CD1c-positive myeloid dendritic cell (primary cell): ENCODE results near the gene SPPL2B.
A peak's percentile ranks its signal among the peaks of the same experiment; 100 is the strongest.

Experiments used
- DNase-seq: peaks from one replicate; pipeline ENCODE4 v3.0.0-alpha.2; 2016; ENCODE audit errors: extremely low spot score

Gene SPPL2B

GRCh38 chr19:2321565-2322283 is 6.8 kb upstream of the SPPL2B start:
- DNase-seq, result no peak

DNA sequence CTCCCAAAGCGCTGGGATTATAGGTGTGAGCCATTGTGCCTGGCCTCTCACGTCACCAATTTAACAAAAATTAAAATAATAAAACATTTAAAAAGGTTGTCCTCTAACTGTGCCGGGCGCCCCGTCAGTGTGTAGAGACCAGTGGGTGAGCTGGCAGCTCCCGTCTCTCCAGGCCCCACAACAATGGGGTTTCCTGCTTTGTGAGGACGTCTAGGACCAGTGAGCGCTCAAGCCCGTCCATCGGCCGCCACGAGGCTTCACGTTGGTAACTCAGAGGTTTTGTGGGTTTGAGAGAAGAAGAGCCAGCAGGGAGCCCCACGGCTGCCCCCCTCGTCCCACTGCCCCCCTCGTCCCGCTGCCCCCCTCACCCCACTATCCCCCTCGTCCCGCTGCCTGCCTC is 4.8 kb upstream of the SPPL2B start:
- DNase-seq, result no peak

DNA sequence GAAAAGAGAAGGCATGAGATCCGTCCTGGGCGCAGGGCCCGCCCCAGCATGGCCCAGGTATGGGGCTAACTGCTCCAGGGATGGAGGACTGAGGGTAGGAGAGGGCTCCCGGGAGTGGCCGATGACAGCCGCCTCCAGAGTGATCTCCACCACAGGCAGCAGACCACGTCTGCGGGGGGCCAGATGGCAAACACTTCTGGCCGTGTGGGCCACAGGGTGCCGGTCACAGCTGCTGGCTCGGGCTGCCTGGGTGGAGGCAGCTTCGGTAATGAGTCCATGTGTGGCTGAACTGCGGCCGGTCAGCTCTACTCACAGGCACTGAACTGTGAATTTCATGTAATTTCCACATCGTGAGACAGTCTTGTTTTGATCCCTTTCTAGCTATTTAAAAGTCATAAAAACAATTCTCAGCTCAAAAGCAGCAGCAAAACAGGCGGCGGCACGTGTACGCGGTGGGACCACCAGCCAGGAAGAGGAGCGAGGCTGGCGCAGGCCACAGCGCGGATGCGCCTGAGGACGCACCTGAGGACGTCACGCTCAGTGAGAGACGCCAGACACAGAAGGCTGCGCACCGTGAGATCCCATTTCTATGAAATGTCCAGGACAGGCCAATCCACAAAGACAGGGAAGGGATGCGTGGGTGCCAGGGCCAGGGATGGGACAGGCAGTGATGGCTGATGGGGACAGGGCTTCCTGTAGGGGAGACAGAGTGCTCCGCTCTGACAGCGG is 4.1 kb upstream of the SPPL2B start:
- DNase-seq, result no peak

GRCh38 chr19:2325281-2326046 is 3.0 kb upstream of the SPPL2B start:
- no peak for DNase-seq

DNA sequence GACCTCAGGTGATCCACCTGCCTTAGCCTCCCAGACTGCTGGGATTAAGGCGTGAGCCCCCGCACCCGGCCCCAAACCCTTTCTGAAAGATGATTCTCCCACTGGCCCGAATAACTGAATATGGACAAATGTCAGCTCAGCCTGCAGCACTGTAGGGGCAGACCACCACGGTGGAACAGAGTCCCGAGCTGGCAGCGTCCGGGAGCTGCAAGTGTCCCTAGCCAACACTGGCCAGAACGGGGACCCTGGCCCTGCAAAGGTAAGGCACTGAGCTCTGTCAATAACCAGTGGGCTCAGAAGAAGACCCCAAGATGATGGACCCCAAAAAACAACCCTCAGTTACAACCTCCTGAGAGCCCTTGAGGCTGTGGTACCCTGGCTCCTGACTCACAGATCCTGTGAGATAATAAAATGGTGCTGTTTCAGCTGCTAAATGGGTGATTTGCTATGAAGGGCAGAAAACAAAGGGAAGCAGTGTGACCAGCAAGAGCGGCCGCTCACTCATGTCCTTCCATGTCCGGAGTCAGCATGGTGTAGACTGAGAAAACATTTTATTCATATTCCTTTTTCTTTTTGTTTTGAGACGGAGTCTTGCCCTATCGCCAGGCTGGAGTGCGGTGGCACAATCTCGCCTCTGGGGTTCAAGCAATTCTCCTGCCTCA is 1.7 kb upstream of the SPPL2B start:
- no peak for DNase-seq

DNA sequence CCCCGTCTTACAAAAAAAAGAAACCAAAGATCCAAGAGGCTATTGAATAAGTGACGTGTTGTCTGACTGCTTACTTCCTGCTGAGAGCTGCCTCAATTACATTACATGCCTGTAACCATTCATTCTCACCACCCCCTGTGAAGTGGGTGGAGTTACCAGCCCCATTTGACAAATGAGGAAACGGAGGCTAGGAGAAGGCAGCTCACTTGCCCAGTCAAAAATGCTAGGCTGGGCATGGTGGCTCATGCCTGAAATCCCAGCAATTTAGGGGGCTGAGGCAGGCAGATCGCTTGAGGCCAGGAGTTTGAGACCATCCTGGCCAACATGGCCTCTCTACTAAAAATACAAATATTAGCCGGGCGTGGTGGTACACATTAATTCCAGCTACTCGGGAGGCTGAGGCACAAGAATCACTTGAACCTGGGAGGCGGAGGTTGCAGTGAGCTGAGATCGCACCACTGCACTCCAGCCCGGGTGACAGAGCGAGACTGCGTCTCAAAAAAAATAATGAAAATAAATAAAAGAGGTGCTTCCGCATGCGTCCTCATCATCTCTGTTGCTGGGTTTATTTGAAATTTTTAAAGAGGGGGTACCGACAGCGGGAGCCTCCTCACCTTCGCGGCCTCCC is 597 bp upstream of the SPPL2B start:
- DNase-seq, result peak; percentile 87

- DNase-seq, result no peak
These were observed 630 bp downstream of the SPPL2B start for GRCh38 chr19:2329149-2329478.

GRCh38 chr19:2329501-2329916 is 1.0 kb downstream of the SPPL2B start:
- DNase-seq, result no peak

- no peak for DNase-seq
These were observed 1.8 kb downstream of the SPPL2B start for GRCh38 chr19:2330255-2330631.

- DNase-seq, result no peak
These were observed 2.3 kb downstream of the SPPL2B start for GRCh38 chr19:2330632-2331284.

DNA sequence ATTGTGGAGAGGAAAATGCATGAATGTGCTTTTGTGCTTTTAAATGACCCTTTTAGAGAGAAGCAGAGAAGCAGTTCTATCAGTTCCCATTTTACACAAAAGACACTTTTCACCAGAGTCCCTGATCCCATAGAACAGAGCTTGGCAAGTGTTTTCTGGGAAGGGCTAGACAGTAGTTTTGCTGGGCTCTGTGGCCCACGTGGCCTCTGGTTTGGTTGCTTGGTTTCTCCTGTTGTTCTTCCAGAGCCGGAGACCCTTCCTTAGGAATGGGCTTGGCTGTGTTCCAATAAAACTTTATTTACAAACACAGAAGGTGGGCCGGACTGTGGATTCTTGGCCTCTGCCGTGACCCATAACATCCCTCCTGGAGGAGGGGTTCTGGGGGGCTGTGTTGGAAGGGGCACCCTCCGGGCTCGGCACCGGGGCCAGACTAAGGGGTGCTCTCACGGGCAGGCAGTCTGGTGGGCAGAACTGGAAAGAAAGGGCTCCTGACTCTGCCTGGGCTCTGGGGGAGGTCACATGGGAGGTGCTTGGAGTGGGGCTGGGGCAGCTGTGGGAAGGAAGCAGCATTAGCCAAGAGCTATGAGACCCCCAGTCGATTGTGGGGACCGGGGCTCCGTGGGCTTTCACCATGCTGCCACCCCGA is 3.2 kb downstream of the SPPL2B start:
- no peak for DNase-seq

- peak; percentile 18 for DNase-seq
These were observed 4.0 kb downstream of the SPPL2B start for GRCh38 chr19:2332341-2333026.

GRCh38 chr19:2333027-2333806 is 4.7 kb downstream of the SPPL2B start:
- no peak for DNase-seq

DNA sequence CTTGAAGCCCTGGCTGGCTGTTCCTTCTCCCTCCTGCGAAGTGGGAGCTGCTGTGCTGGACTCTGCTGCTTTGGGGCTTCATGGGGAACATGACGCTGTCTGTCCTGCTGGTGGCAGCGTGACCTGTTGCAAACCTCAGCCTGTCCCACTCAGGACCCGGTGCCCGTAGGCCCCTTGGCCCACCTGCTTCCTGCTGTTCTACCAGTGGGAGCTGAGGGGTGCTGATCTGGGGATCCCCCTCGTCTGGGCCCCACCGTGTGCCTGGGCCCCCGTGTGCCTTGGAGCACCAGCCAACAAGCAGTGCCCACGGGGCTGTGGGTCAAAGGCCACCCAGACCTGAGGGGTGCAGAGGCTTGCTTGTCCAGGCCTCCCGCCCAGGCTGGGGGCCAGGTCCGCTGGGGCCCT is 5.3 kb downstream of the SPPL2B start:
- DNase-seq, result peak; percentile 23

DNA sequence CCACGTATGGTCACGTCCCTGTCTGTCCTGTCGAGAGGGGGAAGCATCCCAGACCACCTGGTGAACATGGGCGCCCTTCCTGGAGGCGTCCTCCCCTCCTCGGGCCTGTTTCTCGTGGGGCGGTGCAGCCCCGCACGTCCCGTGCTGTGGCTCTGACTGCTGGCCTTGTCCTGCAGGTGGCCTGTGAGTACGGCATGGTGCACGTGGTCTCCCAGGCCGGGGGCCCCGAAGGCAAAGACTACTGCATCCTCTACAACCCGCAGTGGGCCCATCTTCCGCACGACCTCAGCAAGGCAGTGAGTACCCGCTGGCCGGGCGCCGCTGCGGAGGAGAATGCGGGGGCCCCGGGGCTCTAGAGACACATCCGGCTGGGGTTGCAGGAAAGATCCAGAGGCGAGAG is 5.9 kb downstream of the SPPL2B start:
- DNase-seq, result no peak

DNA sequence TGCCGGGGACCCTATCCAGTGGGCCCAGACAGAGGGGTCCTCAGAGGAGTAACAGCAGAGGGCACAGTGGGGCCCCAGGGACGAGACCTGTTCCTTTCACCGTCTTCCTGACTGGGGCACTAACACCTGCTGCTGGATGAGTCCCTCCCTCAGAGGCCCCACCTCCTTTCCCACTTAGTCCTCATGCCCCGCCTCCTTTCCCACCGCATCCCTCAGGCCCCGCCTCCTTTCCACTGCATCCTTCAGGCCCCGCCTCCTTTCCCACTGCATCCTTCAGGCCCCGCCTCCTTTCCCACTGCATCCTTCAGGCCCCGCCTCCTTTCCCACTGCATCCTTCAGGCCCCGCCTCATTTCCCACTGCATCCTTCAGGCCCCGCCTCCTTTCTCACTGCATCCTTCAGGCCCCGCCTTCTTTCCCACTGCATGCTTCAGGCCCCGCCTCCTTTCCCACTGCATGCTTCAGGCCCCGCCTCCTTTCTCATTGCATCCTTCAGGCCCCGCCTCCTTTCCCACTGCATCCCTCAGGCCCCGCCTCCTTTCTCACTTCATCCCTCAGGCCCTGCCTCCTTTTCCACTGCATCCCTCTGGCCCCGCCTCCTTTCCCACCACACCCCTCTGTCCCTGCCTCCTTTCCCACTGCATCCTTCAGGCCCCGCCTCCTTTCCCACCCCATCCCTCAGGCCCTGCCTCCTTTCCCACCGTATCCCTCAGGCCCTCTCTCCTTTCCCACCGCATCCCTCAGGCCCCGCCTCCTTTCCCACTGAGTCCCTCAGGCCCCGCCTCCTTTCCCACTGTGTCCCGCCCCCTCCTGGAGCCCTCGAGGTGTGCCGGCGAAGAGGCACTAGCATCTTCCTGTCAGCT is 6.7 kb downstream of the SPPL2B start:
- DNase-seq, result no peak

DNA sequence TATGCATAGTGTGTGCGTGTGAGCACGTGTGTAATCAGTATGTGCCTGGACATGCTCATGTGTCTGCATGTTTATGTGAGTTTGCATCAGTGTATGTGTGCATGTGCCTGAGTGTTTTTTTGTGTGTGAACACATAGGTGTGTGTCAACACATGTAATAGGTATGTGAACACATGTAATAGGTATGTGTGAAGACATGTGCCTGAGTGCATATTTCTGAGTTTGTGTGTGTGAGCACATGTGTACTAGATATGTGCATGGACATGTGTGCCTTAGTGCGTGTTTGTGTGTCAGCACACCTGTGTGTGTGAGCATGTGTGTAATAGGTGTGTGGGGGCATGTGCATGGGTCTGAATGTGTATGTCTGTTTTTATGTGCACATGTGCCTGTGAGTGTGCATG is 7.4 kb downstream of the SPPL2B start:
- DNase-seq, result no peak

- no peak for DNase-seq
These were observed 8.2 kb downstream of the SPPL2B start for GRCh38 chr19:2336528-2337328.
